GM10266 (cell line): ENCODE data around the gene TTC31.

Experiments
- DNase-seq: peaks from one replicate; pipeline ENCODE4 v3.0.0; 2012; ENCODE audit errors: extremely low spot score
- TF ChIP-seq, protein P1 (sequence below): IDR thresholded peaks from 2 replicates; pipeline ENCODE4 v1.5.1; 2012; ENCODE audit warnings: mild to moderate bottlenecking, low read depth; ENCODE audit not compliant: control insufficient read depth, insufficient read depth; ENCODE audit errors: missing control alignments

The TTC31 gene

DNA sequence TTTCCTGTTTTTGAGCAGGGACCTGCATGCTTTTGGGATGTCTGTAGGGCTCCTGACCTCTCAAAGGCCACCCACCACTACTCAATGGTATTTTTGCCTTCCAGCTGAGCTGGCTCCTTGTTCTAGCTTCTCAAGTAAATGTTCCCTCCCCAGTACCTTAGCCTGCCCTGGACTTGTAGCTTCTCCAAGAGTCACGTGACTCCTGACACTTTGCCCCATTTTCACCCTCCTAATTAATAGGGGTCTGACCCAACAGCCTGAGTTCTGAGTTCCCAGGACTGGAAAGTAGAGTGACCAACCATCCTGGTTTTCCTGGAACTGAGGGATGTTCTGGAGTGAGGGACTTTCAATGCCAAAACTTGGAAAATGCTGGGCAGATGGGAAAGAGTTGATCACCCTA, 12.6 kb downstream of the TTC31 start:
- TF ChIP-seq, protein P1, sequence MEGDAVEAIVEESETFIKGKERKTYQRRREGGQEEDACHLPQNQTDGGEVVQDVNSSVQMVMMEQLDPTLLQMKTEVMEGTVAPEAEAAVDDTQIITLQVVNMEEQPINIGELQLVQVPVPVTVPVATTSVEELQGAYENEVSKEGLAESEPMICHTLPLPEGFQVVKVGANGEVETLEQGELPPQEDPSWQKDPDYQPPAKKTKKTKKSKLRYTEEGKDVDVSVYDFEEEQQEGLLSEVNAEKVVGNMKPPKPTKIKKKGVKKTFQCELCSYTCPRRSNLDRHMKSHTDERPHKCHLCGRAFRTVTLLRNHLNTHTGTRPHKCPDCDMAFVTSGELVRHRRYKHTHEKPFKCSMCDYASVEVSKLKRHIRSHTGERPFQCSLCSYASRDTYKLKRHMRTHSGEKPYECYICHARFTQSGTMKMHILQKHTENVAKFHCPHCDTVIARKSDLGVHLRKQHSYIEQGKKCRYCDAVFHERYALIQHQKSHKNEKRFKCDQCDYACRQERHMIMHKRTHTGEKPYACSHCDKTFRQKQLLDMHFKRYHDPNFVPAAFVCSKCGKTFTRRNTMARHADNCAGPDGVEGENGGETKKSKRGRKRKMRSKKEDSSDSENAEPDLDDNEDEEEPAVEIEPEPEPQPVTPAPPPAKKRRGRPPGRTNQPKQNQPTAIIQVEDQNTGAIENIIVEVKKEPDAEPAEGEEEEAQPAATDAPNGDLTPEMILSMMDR = no peak
- DNase-seq = no peak

DNA sequence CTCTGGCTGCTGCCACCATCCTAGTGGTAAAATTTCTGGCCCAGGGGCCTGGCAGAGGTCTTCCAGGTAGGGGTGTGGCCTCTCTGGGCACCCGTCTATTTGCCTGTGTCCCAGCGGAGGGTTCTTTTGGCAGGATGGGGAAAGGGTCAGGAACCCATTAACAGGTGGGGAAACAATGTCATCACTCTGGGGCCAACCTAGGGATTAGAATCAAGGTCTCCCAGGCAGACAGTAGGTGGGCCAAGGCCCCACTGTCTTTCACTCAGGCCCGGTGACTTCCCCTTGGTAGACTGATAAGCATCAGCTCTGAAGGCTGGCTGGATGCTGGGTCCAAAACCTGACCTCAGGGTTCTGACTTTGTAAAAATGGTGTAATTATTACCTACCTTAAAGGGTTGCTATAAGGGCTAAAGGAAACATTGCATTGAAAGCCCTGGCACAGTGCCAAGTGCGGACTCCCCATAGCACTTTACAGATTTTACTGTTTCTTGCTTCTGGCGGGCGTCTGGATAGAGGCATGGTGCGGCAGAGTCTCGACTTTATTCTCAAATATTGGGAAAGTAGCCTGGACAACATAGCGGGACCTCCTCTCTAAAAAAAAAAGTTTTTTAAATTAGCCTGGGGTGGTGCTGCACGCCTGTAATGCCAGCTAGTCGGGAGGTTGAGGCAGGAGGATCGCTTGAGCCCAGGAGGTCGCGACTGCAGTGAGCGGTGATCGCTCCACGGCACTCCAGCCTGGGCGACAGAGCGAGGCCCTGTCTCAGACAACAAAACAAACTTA, 14.3 kb downstream of the TTC31 start:
- no peak for DNase-seq
- TF ChIP-seq, protein P1 = no peak

DNA sequence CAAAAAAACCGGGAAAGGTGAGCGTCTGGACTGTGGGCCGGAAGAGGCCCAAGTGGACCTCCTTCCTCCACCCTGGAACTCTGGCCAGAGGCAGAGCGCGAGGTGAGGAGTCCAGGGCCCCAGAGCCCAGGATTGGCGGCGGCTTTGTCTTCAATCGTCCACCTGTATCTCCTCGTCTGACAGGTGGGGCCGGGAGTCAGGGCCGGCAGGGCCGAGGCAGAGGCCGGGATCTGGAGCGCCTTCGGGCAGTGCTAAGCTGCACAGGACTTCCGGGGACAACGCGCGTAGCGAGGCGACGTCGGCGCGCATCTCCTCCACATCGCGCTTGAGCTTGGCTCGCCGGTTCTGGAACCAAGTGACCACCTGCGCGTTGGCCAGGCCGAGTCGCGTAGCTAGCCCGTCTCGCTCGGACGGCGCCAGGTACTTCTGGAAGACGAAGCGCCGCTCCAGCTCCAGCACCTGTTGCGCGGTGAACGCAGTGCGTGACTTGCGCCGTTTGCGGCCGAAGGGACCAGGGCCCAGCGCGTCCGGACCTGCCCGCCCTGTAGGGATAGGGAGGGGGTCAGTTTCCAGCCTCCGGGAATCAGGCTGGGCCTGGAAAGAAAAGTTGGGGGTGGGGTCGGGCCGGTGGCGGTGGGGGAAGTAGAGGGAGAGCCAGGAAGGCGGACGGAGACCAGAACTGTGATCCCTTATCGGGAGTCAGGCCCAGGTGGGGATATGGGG, 15.1 kb downstream of the TTC31 start:
- DNase-seq = peak; percentile 47
- TF ChIP-seq, protein P1 = no peak

DNA sequence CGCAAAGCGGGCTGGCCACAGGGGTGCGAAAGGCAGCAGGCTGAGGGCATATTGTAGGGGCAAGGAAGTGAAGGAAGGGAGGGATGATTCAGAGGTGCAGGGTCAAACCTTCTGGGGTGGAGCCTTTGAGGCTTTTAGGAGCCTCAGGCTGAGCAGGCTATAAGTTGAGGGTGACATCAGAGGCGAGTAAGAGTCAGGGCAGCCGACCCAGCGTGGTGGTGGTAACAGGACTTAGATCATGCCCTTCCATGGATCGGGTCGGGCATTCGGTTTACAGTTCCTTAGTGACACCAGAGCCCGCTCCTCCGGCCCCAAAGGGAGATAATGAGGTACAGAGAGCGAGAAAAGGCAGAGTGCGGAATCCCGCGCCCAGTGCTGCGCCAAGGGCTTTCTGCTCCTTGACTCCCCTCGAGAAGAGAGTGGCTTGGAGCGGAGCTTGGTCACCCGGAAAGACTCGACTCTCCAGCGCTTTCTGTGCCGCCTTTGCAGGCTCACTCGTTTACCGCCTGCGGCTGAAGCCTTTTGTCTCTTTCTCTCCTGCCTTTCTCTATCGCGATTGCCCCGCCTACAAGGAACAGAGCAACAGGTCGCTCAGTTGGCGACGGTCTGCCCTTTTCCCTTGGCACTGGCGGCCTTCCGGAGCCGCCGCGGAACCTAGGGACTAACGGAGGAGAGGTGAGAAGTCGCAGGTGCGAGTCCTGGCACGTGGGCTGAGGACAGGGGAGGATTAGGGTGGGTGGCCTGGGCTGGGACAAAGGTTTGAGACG, 15.8 kb downstream of the TTC31 start:
- TF ChIP-seq, protein P1 = no peak
- DNase-seq = peak; percentile 47

DNA sequence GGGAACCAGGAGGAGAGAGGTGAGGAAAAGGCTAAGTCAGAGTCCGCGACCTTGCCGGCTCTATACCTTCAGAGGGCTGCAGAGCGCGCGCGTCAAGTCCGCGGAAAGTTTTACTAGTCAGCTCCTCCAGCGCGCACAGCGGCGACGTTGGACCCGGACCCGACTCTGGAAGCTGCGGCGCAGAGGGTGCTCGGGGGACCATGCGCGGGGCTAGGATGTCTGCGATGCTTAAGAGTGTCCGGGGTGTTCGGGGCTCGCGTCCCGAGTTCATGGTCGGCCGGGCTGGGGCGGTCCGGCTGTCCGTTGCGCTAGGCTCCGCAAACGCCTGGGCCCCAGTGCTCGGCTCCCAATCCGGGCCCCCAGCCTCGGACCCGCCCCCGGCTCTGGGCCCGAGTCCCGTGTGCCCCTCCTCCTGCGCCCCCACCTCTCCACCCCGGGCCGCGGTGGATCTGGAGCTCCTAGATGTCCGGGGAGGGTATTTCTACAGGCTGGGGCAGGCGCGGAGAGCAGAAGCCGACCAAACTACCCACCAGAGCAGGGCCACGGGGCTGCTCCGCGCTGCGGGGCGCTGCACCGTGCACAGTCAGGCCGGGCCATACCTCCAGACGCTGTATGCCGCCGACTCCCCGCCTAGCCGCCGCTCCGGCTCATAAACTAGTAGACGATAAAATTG, 16.5 kb downstream of the TTC31 start, which contains the start of gene LBX2:
TSS of gene LBX2 (minus strand) at position 337 of the 673 bp plus-strand sequence. CDS start at position 271, 66 bp downstream.
- no peak for DNase-seq
- TF ChIP-seq, protein P1 = no peak

DNA sequence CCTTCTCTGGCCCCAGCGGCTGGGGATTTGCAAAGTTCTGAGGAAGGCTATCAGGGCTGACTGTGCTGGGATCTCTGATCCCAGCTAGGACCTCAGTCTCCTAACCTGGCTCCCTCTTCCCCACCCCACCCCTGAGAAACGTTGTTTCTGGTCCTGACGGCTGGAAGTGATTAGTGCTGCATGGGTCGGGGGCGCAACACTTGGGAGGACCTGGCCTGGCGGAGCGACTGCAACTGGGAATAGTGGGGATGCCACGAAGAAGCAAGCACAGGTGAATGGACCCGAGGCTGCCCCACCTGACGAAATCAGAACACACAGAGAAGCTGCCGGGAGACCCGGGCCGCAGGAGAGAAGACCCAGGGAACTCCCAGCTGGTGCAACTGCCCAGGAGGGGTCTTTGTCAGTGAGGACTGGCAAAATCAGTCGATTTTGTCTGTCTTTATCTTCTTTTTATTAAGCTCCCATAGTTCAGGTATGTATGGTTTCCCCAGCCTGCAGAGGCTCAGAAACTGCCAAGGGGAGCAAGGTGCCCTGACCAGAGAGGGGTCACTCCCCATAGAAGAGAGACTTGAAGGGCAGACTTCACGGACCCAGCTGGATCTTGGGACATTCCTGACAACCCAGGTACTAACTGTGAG, 17.2 kb downstream of the TTC31 start:
- TF ChIP-seq, protein P1 = no peak
- DNase-seq = no peak
